ENCODE measurements around the gene LONRF2. TPM values are rescaled to one million over a fixed set of nuclear protein-coding genes. Genes with fewer than 3 reads are reported as not detected.

Gene LONRF2
- total RNA-seq, 1 donor from 2014 or later, result 14.6 TPM

DNA sequence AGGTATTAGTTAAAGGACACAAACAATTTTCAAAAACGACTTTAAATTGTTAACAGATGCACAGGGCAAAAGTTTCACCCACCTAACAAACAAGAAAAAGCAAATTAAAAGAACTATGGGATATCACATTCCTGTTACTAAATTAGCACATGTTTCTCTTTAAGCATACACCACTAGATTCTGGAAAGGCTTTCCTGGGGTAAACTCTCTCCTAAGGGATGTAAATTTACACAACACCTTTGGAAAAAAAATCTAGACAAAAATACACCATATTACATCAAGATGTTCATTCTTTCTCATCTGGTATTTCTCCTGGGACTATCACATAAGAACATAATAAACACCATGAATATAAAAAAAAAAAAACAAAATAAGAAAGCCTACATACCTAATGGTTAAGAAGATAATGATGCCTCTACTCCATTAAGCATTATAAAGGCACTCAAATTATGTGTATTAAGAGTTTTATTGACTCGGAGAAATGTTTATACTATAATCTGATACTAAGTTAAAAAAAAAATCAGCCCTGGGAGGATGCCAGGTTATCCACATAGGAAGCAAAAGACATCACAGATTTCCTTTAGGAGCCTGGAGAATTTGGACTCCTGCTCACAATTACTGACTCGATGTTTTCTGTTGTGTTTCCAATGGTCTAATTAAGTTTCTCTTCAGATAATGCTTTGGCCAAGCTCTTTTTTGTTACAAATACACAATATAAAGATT is 97.2 kb downstream of the LONRF2 start:
- intact Hi-C loops (cut with DNase I), result no loop called here
- no peak for ATAC-seq (ENCODE audit: poor library complexity)
- no peak for DNase-seq

- DNase-seq (no peak), ATAC-seq (ENCODE audit: poor library complexity) (no peak)
- intact Hi-C loops (cut with DNase I), result no loop called here
Measured at GRCh38 chr2:100223502-100223901, 98.8 kb downstream of the LONRF2 start.

Other genes with a start within 250 kb of the LONRF2 start
- 7.6 TPM for gene AFF3, start 179.9 kb downstream of the LONRF2 start, total RNA-seq
- 11.7 TPM for gene CHST10, start 95.2 kb upstream of the LONRF2 start, total RNA-seq
- gene NMS, start 148.0 kb upstream of the LONRF2 start, total RNA-seq, result not detected
- gene PDCL3, start 240.5 kb upstream of the LONRF2 start, total RNA-seq, result 27.9 TPM